B cell (primary cell): ENCODE data around the gene PPP1R12C. TPM values are rescaled to one million over a fixed set of nuclear protein-coding genes. Genes with fewer than 3 reads are reported as not detected.

Experiments used
- ATAC-seq: fragments of 200-7000 bp; cut with Tn5 transposase; one replicate; pipeline ENCODE4 v1.10.0; 2021; ENCODE audit warnings: low read depth, mild to moderate bottlenecking, moderate number of reproducible peaks, moderate library complexity
- CTCF ChIA-PET: fragments of 350-600 bp; sonication (Branson Sonifier 250); formaldehyde crosslinking; loops from one replicate; lab custom pipeline; 2021; ENCODE audit warnings: antibody characterized with exemption, inconsistent platforms; lab: Charles Lee
- POLR2A ChIA-PET: fragments of 350-600 bp; sonication (Branson Sonifier 250); formaldehyde crosslinking; loops from one replicate; lab custom pipeline; 2021; ENCODE audit warnings: antibody characterized with exemption; lab: Charles Lee
- DNase-seq: peaks from one replicate; pipeline ENCODE4 v3.0.0; 2013
- H2AFZ ChIP-seq: 2 replicates; pipeline ENCODE4 v1.6.1; 2012; ENCODE audit warnings: mild to moderate bottlenecking, low read depth, low read length; ENCODE audit not compliant: insufficient read depth, poor library complexity, severe bottlenecking
- H3K27ac ChIP-seq, 2 donors: 1 replicate in 1 of 2; 2 replicates in 1 of 2; pipeline ENCODE4 v1.5.1; 2012 to 2013; ENCODE audit warnings: low read length in 2 of 2, mild to moderate bottlenecking in 2 of 2, moderate library complexity in 1 of 2
- H3K27me3 ChIP-seq, 4 experiments: fragments of 200-600 bp in 1 of 4; sonication (generic) in 1 of 4; replicated peaks in 1 of 4; 1 replicate in 2 of 4; 2 replicates in 2 of 4; pipeline versions ENCODE4 v1.6.1 to v1.7.0; 2013 to 2016; ENCODE audit warnings: low read length in 3 of 4, mild to moderate bottlenecking in 2 of 4, mixed read lengths in 1 of 4, moderate library complexity in 1 of 4; ENCODE audit not compliant: insufficient read depth in 4 of 4, control insufficient read depth in 3 of 4; ENCODE audit errors: control extremely low read depth in 1 of 4
- H3K36me3 ChIP-seq, 2 experiments: replicated peaks in 1 of 2; 1 replicate in 1 of 2; 2 replicates in 1 of 2; pipeline versions ENCODE4 v1.6.1 to v1.7.1; 2013; ENCODE audit warnings: low read length in 1 of 2; ENCODE audit not compliant: insufficient read depth in 2 of 2, control insufficient read depth in 1 of 2; ENCODE audit errors: control extremely low read depth in 1 of 2, extremely low read depth in 1 of 2
- H3K4me1 ChIP-seq, 2 donors: fragments of 200-600 bp in 1 of 2; sonication (generic) in 1 of 2; 1 replicate in 1 of 2; 2 replicates in 1 of 2; pipeline versions ENCODE4 v1.5.1 to v1.6.1; 2013 to 2017; ENCODE audit warnings: low read length in 2 of 2; ENCODE audit not compliant: control insufficient read depth in 2 of 2, insufficient read depth in 2 of 2
- H3K4me2 ChIP-seq: replicated peaks from 2 replicates; pipeline ENCODE3; 2012; ENCODE audit warnings: mild to moderate bottlenecking, low read depth, low read length; ENCODE audit not compliant: poor library complexity, severe bottlenecking
- H3K4me3 ChIP-seq, 5 experiments: fragments of 200-600 bp in 1 of 5; sonication (generic) in 1 of 5; 1 replicate in 3 of 5; 2 replicates in 2 of 5; pipeline versions ENCODE4 v1.5.1 to v1.7.0; 2011 to 2016; ENCODE audit warnings: low read length in 4 of 5, mild to moderate bottlenecking in 4 of 5, low read depth in 2 of 5, control low read depth in 1 of 5, moderate library complexity in 1 of 5; ENCODE audit not compliant: insufficient read depth in 1 of 5; ENCODE audit errors: control extremely low read depth in 1 of 5, extremely low read depth in 1 of 5
- H3K79me2 ChIP-seq: fragments of 200-600 bp; sonication (generic); one replicate; pipeline ENCODE4 v1.6.0; 2016; ENCODE audit warnings: low read length; ENCODE audit not compliant: control insufficient read depth, insufficient read depth
- H3K9ac ChIP-seq: fragments of 200-600 bp; sonication (generic); 2 replicates; pipeline ENCODE4 v1.6.1; 2017; ENCODE audit warnings: mild to moderate bottlenecking, low read length, moderate library complexity
- H3K9me3 ChIP-seq, 3 donors: one replicate each; pipeline versions ENCODE4 v1.6.1 to v1.7.1; 2013; ENCODE audit warnings: low read length in 2 of 3; ENCODE audit not compliant: control insufficient read depth in 2 of 3, insufficient read depth in 1 of 3; ENCODE audit errors: control extremely low read depth in 1 of 3
- H4K20me1 ChIP-seq: 2 replicates; pipeline ENCODE4 v1.6.0; 2012; ENCODE audit warnings: mild to moderate bottlenecking, low read length; ENCODE audit not compliant: insufficient read depth, control insufficient read depth, poor library complexity, severe bottlenecking
- H3K27ac Mint-ChIP-seq: one replicate; pipeline ENCODE4 v1.8.0; 2021; ENCODE audit warnings: mixed read lengths
- H3K27me3 Mint-ChIP-seq: one replicate; pipeline ENCODE4 v1.8.0; 2021; ENCODE audit warnings: mixed read lengths
- H3K4me1 Mint-ChIP-seq: one replicate; pipeline ENCODE4 v1.8.0; 2021; ENCODE audit warnings: mixed read lengths
- H3K4me3 Mint-ChIP-seq: one replicate; pipeline ENCODE4 v1.8.0; 2021; ENCODE audit warnings: mixed read lengths
- H3K9me3 Mint-ChIP-seq: one replicate; pipeline ENCODE4 v1.8.0; 2022; ENCODE audit warnings: mixed read lengths; ENCODE audit not compliant: insufficient read depth
- EZH2 ChIP-seq: IDR thresholded peaks from 2 replicates; pipeline ENCODE4 v1.6.1; 2012; ENCODE audit warnings: borderline replicate concordance, low read depth, mild to moderate bottlenecking, moderate library complexity, low read length; ENCODE audit not compliant: insufficient read depth, poor library complexity, severe bottlenecking
- WGBS: methylation state at CpG from one replicate; pipeline ENCODE4 v1.1.5; 2013; ENCODE audit warnings: missing lambda C conversion rate; ENCODE audit not compliant: insufficient coverage; 5-methylcytosine and 5-hydroxymethylcytosine counted together
- intact Hi-C: fragments of 100-400 bp; cut with micrococcal nuclease; formaldehyde crosslinking; loops from one replicate; pipeline ENCODE4 v1.10.0; 2022
- polyA plus RNA-seq: library from polyadenylated mRNA; depleted of rRNA; stranded (reverse); fragments of >200 nt; gene quantifications from 2 replicates; pipeline ENCODE4 v1.2.3, GENCODE V29; 2012
- total RNA-seq, 2 donors: library from RNA; stranded (reverse); fragments of 120-200 nt in 1 of 2; gene quantifications; 1 replicate in 1 of 2; 2 replicates in 1 of 2; pipeline versions ENCODE4 v1.2.3 to v1.2.4, GENCODE V29; 2013 to 2022
- TF ChIP-seq, protein P1 (sequence below): fragments of 200-600 bp; IDR thresholded peaks from one replicate; pipeline ENCODE4 v1.8.0; 2022; ENCODE audit warnings: antibody characterized with exemption, mild to moderate bottlenecking

The PPP1R12C gene
- total and polyA plus RNA-seq, 2 donors (not counting 1 experiment from before 2014, with no cell fraction given) = 145 to 179 TPM

DNA sequence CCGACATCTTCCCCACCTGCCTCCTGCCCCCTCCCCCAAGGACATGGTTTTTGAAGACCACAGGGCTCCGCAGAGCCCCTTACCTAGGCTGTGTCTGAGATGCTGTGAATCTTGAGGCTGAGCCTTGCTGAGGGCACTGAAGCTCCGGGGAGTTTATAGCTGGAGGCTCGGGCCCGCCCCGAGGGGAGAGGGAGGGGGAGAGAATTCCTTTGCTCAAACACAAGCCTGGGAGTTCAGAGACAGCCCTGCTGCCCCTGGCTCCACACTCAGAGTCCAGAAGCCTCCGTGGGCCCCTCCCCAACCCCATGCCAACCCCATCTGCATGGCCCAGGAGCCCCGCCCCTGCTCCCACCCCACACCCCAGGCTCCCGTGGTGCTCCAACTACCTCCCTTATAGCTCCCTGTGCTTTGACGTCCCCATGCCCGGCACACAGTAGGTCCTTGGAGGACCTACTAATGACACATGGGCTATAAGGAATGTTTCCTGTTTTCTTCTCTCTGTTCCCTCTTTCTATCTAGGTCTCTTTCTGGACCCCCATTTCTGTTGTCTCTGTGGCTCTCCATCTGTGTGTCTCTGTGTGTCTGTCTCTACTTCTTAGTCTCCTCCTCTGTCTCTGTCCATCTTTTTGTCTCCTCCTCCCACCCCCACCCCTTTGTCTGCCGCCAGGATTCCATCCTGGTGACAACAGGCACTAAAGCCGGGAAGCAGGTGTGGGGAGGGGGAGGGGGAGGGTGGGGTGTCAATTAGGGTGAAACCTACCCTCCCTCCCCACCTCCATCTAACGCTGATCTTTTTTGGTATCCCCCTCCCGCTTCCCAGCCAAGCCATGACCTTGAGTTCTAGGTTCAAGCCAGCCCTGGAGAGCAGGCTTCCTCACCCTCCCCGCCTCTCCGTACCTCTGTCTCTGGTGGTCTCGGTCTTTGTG lies 31.9 kb upstream of the PPP1R12C start, which contains the start of gene TNNT1:
Gene TNNT1, minus strand, starts transcription at position 129 of the 926 bp plus-strand sequence. CDS start 2,049 bp downstream, outside the sequence.
- no peak for ATAC-seq
- H4K20me1 ChIP-seq = no peaks in the 10 kb centered on the region
- H3K27me3 ChIP-seq = peaks cover 0 to 52% (median 26%) of the 10 kb centered on the region in 4 experiments
- peaks cover 5% of the 10 kb centered on the region for H3K9me3 Mint-ChIP-seq
- TF ChIP-seq, protein P1, sequence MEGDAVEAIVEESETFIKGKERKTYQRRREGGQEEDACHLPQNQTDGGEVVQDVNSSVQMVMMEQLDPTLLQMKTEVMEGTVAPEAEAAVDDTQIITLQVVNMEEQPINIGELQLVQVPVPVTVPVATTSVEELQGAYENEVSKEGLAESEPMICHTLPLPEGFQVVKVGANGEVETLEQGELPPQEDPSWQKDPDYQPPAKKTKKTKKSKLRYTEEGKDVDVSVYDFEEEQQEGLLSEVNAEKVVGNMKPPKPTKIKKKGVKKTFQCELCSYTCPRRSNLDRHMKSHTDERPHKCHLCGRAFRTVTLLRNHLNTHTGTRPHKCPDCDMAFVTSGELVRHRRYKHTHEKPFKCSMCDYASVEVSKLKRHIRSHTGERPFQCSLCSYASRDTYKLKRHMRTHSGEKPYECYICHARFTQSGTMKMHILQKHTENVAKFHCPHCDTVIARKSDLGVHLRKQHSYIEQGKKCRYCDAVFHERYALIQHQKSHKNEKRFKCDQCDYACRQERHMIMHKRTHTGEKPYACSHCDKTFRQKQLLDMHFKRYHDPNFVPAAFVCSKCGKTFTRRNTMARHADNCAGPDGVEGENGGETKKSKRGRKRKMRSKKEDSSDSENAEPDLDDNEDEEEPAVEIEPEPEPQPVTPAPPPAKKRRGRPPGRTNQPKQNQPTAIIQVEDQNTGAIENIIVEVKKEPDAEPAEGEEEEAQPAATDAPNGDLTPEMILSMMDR = no peak
- no peak for TF ChIP-seq EZH2
- intact Hi-C loops = no loop called here
- no peak within 1 kb of the TSS for H2AFZ ChIP-seq
- H3K4me3 ChIP-seq = no peak within 1 kb of the TSS
- no peak within 1 kb of the TSS for H3K4me3 Mint-ChIP-seq
- no peak within 1 kb of the TSS for H3K9ac ChIP-seq
- 35% methylated on average over 9 of the region's 18 CpGs for WGBS
- peaks cover 14% of the 10 kb centered on the region in 2 donors for H3K4me1 ChIP-seq
- POLR2A ChIA-PET = no interaction called here
- no peaks in the 10 kb centered on the region for H3K79me2 ChIP-seq
- H3K27me3 Mint-ChIP-seq = peaks cover 41% of the 10 kb centered on the region
- peaks cover 0 to 27% (median 3%) of the 10 kb centered on the region in 3 donors for H3K9me3 ChIP-seq
- CTCF ChIA-PET = no interaction called here
- no peak within 1 kb of the TSS for H3K27ac Mint-ChIP-seq
- H3K27ac ChIP-seq = no peak within 1 kb of the TSS
- no peak within 1 kb of the TSS for H3K4me2 ChIP-seq
- no peaks in the 10 kb centered on the region for H3K36me3 ChIP-seq
- no peak for DNase-seq
- peaks cover 15% of the 10 kb centered on the region for H3K4me1 Mint-ChIP-seq
